Stimulated activated CD8-positive, alpha-beta memory T cell treated with anti-CD3 and anti-CD28 coated beads, Interleukin-7, amount 100 ng/mL, for 4 hours (primary cell): Measurements from ENCODE around the gene HAPLN3.

ENCODE experiments used
- DNase-seq, 2 donors: peaks; one replicate each; pipeline ENCODE4 v3.0.0-alpha.2; 2020; ENCODE audit warnings: low read depth in 2 of 2

HAPLN3 gene

GRCh38 chr15:88863412-88863811 is 31.9 kb downstream of the HAPLN3 start:
- DNase-seq, result no peak

- no peak for DNase-seq
Measured at GRCh38 chr15:88860212-88860611, 35.1 kb downstream of the HAPLN3 start.

- DNase-seq, result no peak
Measured at GRCh38 chr15:88859550-88859949, 35.8 kb downstream of the HAPLN3 start.

- DNase-seq, result no peak
Measured at GRCh38 chr15:88858934-88859333, 36.4 kb downstream of the HAPLN3 start.

- DNase-seq, result no peak
Measured at GRCh38 chr15:88852476-88852875, 42.9 kb downstream of the HAPLN3 start.

GRCh38 chr15:88849376-88850072 is 45.8 kb downstream of the HAPLN3 start:
- no peak for DNase-seq

- DNase-seq, result no peak
Measured at GRCh38 chr15:88848203-88848602, 47.1 kb downstream of the HAPLN3 start.

- no peak for DNase-seq
Measured at GRCh38 chr15:88847144-88847543, 48.2 kb downstream of the HAPLN3 start.

- no peak for DNase-seq
Measured at GRCh38 chr15:88845616-88846015, 49.7 kb downstream of the HAPLN3 start.

GRCh38 chr15:88844749-88845386 is 50.5 kb downstream of the HAPLN3 start:
- DNase-seq, result no peak

- no peak for DNase-seq
Measured at GRCh38 chr15:88843334-88843733, 52.0 kb downstream of the HAPLN3 start.

GRCh38 chr15:88842156-88842555 is 53.2 kb downstream of the HAPLN3 start:
- no peak for DNase-seq

GRCh38 chr15:88841236-88841635 is 54.1 kb downstream of the HAPLN3 start:
- DNase-seq, result no peak

- DNase-seq, result no peak
Measured at GRCh38 chr15:88839961-88840360, 55.4 kb downstream of the HAPLN3 start.

- DNase-seq, result no peak
Measured at GRCh38 chr15:88839146-88839545, 56.2 kb downstream of the HAPLN3 start.

- no peak for DNase-seq
Measured at GRCh38 chr15:88838667-88839066, 56.7 kb downstream of the HAPLN3 start.

GRCh38 chr15:88835646-88836045 is 59.7 kb downstream of the HAPLN3 start:
- no peak for DNase-seq

GRCh38 chr15:88835119-88835518 is 60.2 kb downstream of the HAPLN3 start:
- DNase-seq, result no peak

GRCh38 chr15:88834211-88834812 is 61.0 kb downstream of the HAPLN3 start:
- DNase-seq, result no peak

GRCh38 chr15:88833731-88834100 is 61.6 kb downstream of the HAPLN3 start:
- no peak for DNase-seq

- DNase-seq, result no peak
Measured at GRCh38 chr15:88832820-88833730, 62.3 kb downstream of the HAPLN3 start.

GRCh38 chr15:88830016-88830415 is 65.3 kb downstream of the HAPLN3 start:
- DNase-seq, result no peak
